Peyer's patch (tissue), 4 donors: ENCODE measurements around the gene DAND5. TPM values are rescaled to one million over a fixed set of nuclear protein-coding genes. Genes with fewer than 3 reads are reported as not detected.
"Not testable (repeated sequence)": the region's sequence is repeated elsewhere in the genome, so short reads cannot be mapped to it uniquely, and the experiment has no call there.

ENCODE experiments used
- DNase-seq, 3 donors: peaks; one replicate each; pipeline ENCODE4 v3.0.0-alpha.2; 2017 to 2019
- H3K27ac ChIP-seq, 4 donors: fragments of 200-600 bp; sonication (generic); one replicate each; pipeline ENCODE4 v1.5.1; 2016 to 2019
- H3K27me3 ChIP-seq, 2 donors: fragments of 200-600 bp; sonication (generic); one replicate each; pipeline ENCODE4 v1.5.1; 2019
- H3K36me3 ChIP-seq, 3 donors: fragments of 200-600 bp; sonication (generic); one replicate each; pipeline ENCODE4 v1.5.1; 2016 to 2019
- H3K4me1 ChIP-seq, 4 donors: fragments of 200-600 bp; sonication (generic); one replicate each; pipeline ENCODE4 v1.5.1; 2016 to 2019
- H3K4me3 ChIP-seq, 4 donors: fragments of 200-600 bp; sonication (generic); 1 replicate in 3 of 4; 2 replicates in 1 of 4; pipeline ENCODE4 v1.5.1; 2016 to 2019; ENCODE audit warnings: mild to moderate bottlenecking in 1 of 4
- H3K9me3 ChIP-seq, 4 donors: fragments of 200-600 bp; sonication (generic); one replicate each; pipeline ENCODE4 v1.5.1; 2016 to 2019; ENCODE audit warnings: mild to moderate bottlenecking in 1 of 4
- CTCF ChIP-seq, 6 experiments: fragments of 450-650 bp in 4 of 6; fragments of 200-600 bp in 2 of 6; sonication (generic) in 1 of 6; IDR thresholded peaks; one replicate each; pipeline ENCODE4 v1.5.1; 2017 to 2019; ENCODE audit warnings: antibody characterized with exemption in 6 of 6, mild to moderate bottlenecking in 3 of 6, moderate library complexity in 1 of 6
- POLR2A ChIP-seq, 2 donors: fragments of 450-650 bp; IDR thresholded peaks; one replicate each; pipeline ENCODE4 v1.5.1; 2017; ENCODE audit warnings: antibody characterized with exemption in 2 of 2, mild to moderate bottlenecking in 2 of 2, moderate library complexity in 2 of 2
- total RNA-seq, 4 donors: library from RNA; depleted of rRNA; stranded (reverse); fragments of >200 nt; gene quantifications; one replicate each; pipeline ENCODE4 v1.1.0, GENCODE V29; 2016

The DAND5 gene
- total RNA-seq, 4 donors from 2014 or later, result 2.1 TPM; not detected in 3

- H3K27ac ChIP-seq, result peak overlapping the region in 2 of 4 donors; percentile 93 to 97
- peaks cover 0 to 73% (median 0%) of the 10 kb centered on the region in 3 donors for H3K36me3 ChIP-seq
- peak overlapping the region; percentile 74 to 96 (median 83) for H3K4me3 ChIP-seq
- no peaks in the 10 kb centered on the region for H3K27me3 ChIP-seq
- DNase-seq, result no peak
- no peaks in the 10 kb centered on the region for H3K9me3 ChIP-seq
- no peak for TF ChIP-seq POLR2A (IDR thresholded peaks at IDR 0.05)
- TF ChIP-seq CTCF (IDR thresholded peaks at IDR 0.05), result no peak
- peaks cover 0 to 32% (median 4%) of the 10 kb centered on the region in 4 donors for H3K4me1 ChIP-seq
Measured at GRCh38 chr19:12946731-12947496, 22.5 kb upstream of the DAND5 start.

- Histone ChIP-seq H3K36me3 (peaks cover 0 to 72% (median 0%) of the 10 kb centered on the region in 3 donors), H3K27me3 (no peaks in the 10 kb centered on the region), H3K9me3 (no peaks in the 10 kb centered on the region), H3K4me1 (peaks cover 0 to 33% (median 4%) of the 10 kb centered on the region in 4 donors), H3K4me3 (no peak overlapping the region), H3K27ac (no peak overlapping the region)
- no peak for DNase-seq
- TF ChIP-seq POLR2A (IDR thresholded peaks at IDR 0.05), result no peak
- no peak for TF ChIP-seq CTCF (IDR thresholded peaks at IDR 0.05)
Measured at GRCh38 chr19:12947702-12948611, 21.4 kb upstream of the DAND5 start.

- Histone ChIP-seq H3K4me1 (peaks cover 0 to 32% (median 4%) of the 10 kb centered on the region in 4 donors), H3K9me3 (no peaks in the 10 kb centered on the region), H3K27me3 (no peaks in the 10 kb centered on the region), H3K36me3 (peaks cover 0 to 72% (median 0%) of the 10 kb centered on the region in 3 donors), H3K4me3 (no peak overlapping the region), H3K27ac (no peak overlapping the region)
- DNase-seq, result no peak
- TF ChIP-seq CTCF (IDR thresholded peaks at IDR 0.05), result no peak
- TF ChIP-seq POLR2A (IDR thresholded peaks at IDR 0.05), result no peak
Measured at GRCh38 chr19:12948612-12949362, 20.6 kb upstream of the DAND5 start.

GRCh38 chr19:12949363-12950283 is 19.8 kb upstream of the DAND5 start:
- peaks cover 0 to 71% (median 0%) of the 10 kb centered on the region in 3 donors for H3K36me3 ChIP-seq
- no peak overlapping the region for H3K27ac ChIP-seq
- H3K27me3 ChIP-seq, result no peaks in the 10 kb centered on the region
- peaks cover 0 to 40% (median 4%) of the 10 kb centered on the region in 4 donors for H3K4me1 ChIP-seq
- TF ChIP-seq POLR2A (IDR thresholded peaks at IDR 0.05) (no peak), CTCF (IDR thresholded peaks at IDR 0.05) (no peak)
- no peak overlapping the region for H3K4me3 ChIP-seq
- DNase-seq, result no peak
- no peaks in the 10 kb centered on the region for H3K9me3 ChIP-seq

GRCh38 chr19:12952050-12952449 is 17.3 kb upstream of the DAND5 start:
- peaks cover 0 to 51% (median 9%) of the 10 kb centered on the region in 4 donors for H3K4me1 ChIP-seq
- H3K27ac ChIP-seq, result peak overlapping the region in 1 of 4 donors; percentile 19

More at GRCh38 chr19:12952050-12952449, 17.3 kb upstream of the DAND5 start:
- not testable (repeated sequence) for DNase-seq, H3K4me3 ChIP-seq, H3K27me3 ChIP-seq, H3K9me3 ChIP-seq
- H3K36me3 ChIP-seq, result peaks cover 0 to 70% (median 0%) of the 10 kb centered on the region in 3 donors
